Activated CD4-positive, alpha-beta T cell treated with anti-CD3 and anti-CD28 coated beads, Interleukin-2, amount 10 ng/mL, durations not matched to agents 7 days and 5 days (primary cell): ENCODE results near the gene SP6. TPM values are rescaled to one million over a fixed set of nuclear protein-coding genes. Genes with fewer than 3 reads are reported as not detected.

ENCODE experiments used
- CTCF ChIA-PET: fragments of 350-600 bp; sonication (Branson Sonifier 250); formaldehyde crosslinking; loops from one replicate; lab custom pipeline; 2021; ENCODE audit warnings: antibody characterized with exemption; lab: Charles Lee
- POLR2A ChIA-PET: fragments of 350-600 bp; sonication (Branson Sonifier 250); formaldehyde crosslinking; loops from one replicate; lab custom pipeline; 2021; ENCODE audit warnings: antibody characterized with exemption; lab: Charles Lee
- DNase-seq: peaks from one replicate; pipeline ENCODE4 v3.0.0-alpha.2; 2020
- H3K27ac Mint-ChIP-seq: one replicate; pipeline ENCODE4 v1.8.0; 2021; ENCODE audit warnings: mild to moderate bottlenecking, moderate library complexity, mixed read lengths
- H3K27me3 Mint-ChIP-seq: one replicate; pipeline ENCODE4 v1.8.0; 2021; ENCODE audit warnings: mixed read lengths
- H3K36me3 Mint-ChIP-seq: one replicate; pipeline ENCODE4 v1.8.0; 2021; ENCODE audit warnings: low read depth, mixed read lengths
- H3K4me1 Mint-ChIP-seq: one replicate; pipeline ENCODE4 v1.8.0; 2021; ENCODE audit warnings: mixed read lengths
- H3K4me3 Mint-ChIP-seq: one replicate; pipeline ENCODE4 v1.8.0; 2021; ENCODE audit warnings: mild to moderate bottlenecking, moderate library complexity, mixed read lengths
- H3K9me3 Mint-ChIP-seq: one replicate; pipeline ENCODE4 v1.8.0; 2021; ENCODE audit warnings: mixed read lengths
- total RNA-seq, 2 experiments: library from RNA; stranded (reverse); gene quantifications; one replicate each; pipeline ENCODE4 v1.2.3, GENCODE V29; 2021

Gene SP6
- total RNA-seq, 2 experiments from 2014 or later, result not detected

- CTCF ChIA-PET, result interaction anchor here (1.7 to 19.1 kb wide), 3 partner anchors 8 to 50 kb away, joined by 4 to 344 read pairs (median 15); partner anchors contain the start of genes SP2 and SP6
- POLR2A ChIA-PET, result no interaction called here
Observed at GRCh38 chr17:47838636-47839035, 12.3 kb downstream of the SP6 start.

GRCh38 chr17:47837401-47838039 is 13.4 kb downstream of the SP6 start:
- CTCF ChIA-PET, result interaction anchor here (0.5 to 19.1 kb wide), 5 partner anchors 9 to 284 kb away, joined by 3 to 344 read pairs (median 3); partner anchors contain the start of genes CDK5RAP3, PNPO and SP2
- no peaks in the 10 kb centered on the region for H3K27me3 Mint-ChIP-seq
- H3K27ac Mint-ChIP-seq, result no peak overlapping the region
- H3K9me3 Mint-ChIP-seq, result no peaks in the 10 kb centered on the region
- peaks cover 5% of the 10 kb centered on the region for H3K36me3 Mint-ChIP-seq
- no peak for DNase-seq
- POLR2A ChIA-PET, result interaction anchor here (0.6 kb wide), 1 partner anchor 126 kb away, joined by 3 read pairs; no protein-coding TSS in a partner anchor
- H3K4me1 Mint-ChIP-seq, result peaks cover 53% of the 10 kb centered on the region
- H3K4me3 Mint-ChIP-seq, result no peak overlapping the region

More at GRCh38 chr17:47838636-47839035, 12.3 kb downstream of the SP6 start:
- no peak overlapping the region for H3K27ac Mint-ChIP-seq
- H3K4me3 Mint-ChIP-seq, result no peak overlapping the region
- H3K27me3 Mint-ChIP-seq, result no peaks in the 10 kb centered on the region
- no peak for DNase-seq
- peaks cover 5% of the 10 kb centered on the region for H3K36me3 Mint-ChIP-seq
- no peaks in the 10 kb centered on the region for H3K9me3 Mint-ChIP-seq
- peaks cover 55% of the 10 kb centered on the region for H3K4me1 Mint-ChIP-seq

DNA sequence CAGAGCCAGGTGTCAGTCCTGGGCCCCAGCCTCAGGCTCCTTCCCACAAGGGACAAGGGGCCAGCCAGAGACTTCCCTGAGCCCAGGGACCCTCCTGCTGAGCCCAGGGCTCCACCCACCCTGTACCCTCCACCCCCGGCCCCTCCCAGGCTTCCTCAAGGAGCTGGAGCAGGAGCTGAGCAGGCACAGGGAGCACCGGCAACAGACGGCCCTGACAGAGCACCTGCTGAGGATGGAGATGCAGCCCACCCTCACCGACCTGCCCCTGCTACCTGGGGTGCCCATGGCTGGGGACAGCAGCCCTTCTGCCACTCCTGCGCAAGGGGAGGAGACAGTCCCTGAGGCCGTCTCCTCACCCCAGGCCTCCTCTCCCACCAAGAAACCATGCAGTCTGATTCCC is 14.4 kb downstream of the SP6 start:
- DNase-seq, result no peak
- no peak overlapping the region for H3K4me3 Mint-ChIP-seq
- peaks cover 51% of the 10 kb centered on the region for H3K4me1 Mint-ChIP-seq
- POLR2A ChIA-PET, result no interaction called here
- CTCF ChIA-PET, result interaction anchor here (0.8 to 19.1 kb wide), 4 partner anchors 15 to 134 kb away, joined by 3 to 344 read pairs (median 4); partner anchors contain the start of genes CDK5RAP3, OSBPL7, PNPO and SP2
- H3K9me3 Mint-ChIP-seq, result no peaks in the 10 kb centered on the region
- H3K36me3 Mint-ChIP-seq, result peaks cover 5% of the 10 kb centered on the region
- H3K27ac Mint-ChIP-seq, result no peak overlapping the region
- H3K27me3 Mint-ChIP-seq, result no peaks in the 10 kb centered on the region

GRCh38 chr17:47834756-47835155 is 16.2 kb downstream of the SP6 start:
- H3K4me1 Mint-ChIP-seq, result peaks cover 51% of the 10 kb centered on the region

DNA sequence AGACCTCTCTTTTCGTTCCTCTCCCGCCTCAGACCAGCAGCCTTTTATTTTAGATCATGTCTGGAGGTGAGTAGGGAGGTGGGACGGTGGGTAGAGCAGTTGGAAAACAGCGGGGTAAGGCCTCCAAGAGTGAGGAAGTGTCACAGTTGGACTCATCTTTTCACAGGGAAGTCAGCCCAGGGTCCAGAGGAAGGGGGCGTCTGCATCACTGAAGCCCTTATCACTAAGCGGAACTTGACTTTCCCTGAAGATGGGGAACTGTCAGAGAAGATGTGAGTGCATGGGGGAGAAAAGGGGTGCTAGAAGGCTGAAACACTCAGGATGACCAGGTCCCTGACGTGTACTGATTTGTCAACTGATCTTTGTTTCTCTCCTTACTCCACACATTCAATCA is 19.0 kb downstream of the SP6 start:
- peak overlapping the region; percentile 91 for H3K4me3 Mint-ChIP-seq
- CTCF ChIA-PET, result interaction anchor here (0.7 to 2.3 kb wide), 11 partner anchors 9 to 139 kb away, joined by 3 to 15 read pairs (median 3); partner anchors contain the start of genes CDK5RAP3 and SCRN2
- peaks cover 60% of the 10 kb centered on the region for H3K4me1 Mint-ChIP-seq
- H3K9me3 Mint-ChIP-seq, result no peaks in the 10 kb centered on the region
- peak overlapping the region; percentile 88 for H3K27ac Mint-ChIP-seq
- H3K27me3 Mint-ChIP-seq, result no peaks in the 10 kb centered on the region
- POLR2A ChIA-PET, result interaction anchor here (1.0 kb wide), 1 partner anchor 64 kb away, joined by 5 read pairs; no protein-coding TSS in a partner anchor
- DNase-seq, result no peak
- peaks cover 21% of the 10 kb centered on the region for H3K36me3 Mint-ChIP-seq

More at GRCh38 chr17:47834756-47835155, 16.2 kb downstream of the SP6 start:
- Mint-ChIP-seq H3K36me3 (peaks cover 8% of the 10 kb centered on the region), H3K27ac (no peak overlapping the region), H3K27me3 (no peaks in the 10 kb centered on the region), H3K4me3 (no peak overlapping the region), H3K9me3 (no peaks in the 10 kb centered on the region)
- no peak for DNase-seq
- ChIA-PET CTCF (interaction anchor here (1.0 to 19.1 kb wide), 3 partner anchors 9 to 54 kb away, joined by 3 to 344 read pairs (median 10); partner anchors contain the start of genes OSBPL7 and SP2), POLR2A (no interaction called here)

GRCh38 chr17:47831003-47831933 is 19.7 kb downstream of the SP6 start, which contains the start of the genes LRRC46 and MRPL10:
Gene LRRC46 (plus strand): TSS chr17:47831670. CDS start chr17:47831990, 320 bp downstream.
Gene MRPL10 (minus strand): TSS chr17:47831541. CDS start chr17:47831511, 30 bp downstream.
- Mint-ChIP-seq H3K27ac (peak within 1 kb of the TSS; percentile 88), H3K27me3 (no peaks in the 10 kb centered on the region), H3K4me1 (peaks cover 60% of the 10 kb centered on the region), H3K9me3 (no peaks in the 10 kb centered on the region), H3K4me3 (peak within 1 kb of the TSS; percentile 91), H3K36me3 (peaks cover 24% of the 10 kb centered on the region)
- POLR2A ChIA-PET, result interaction anchor here (1.0 kb wide), 1 partner anchor 64 kb away, joined by 5 read pairs; no protein-coding TSS in a partner anchor
- CTCF ChIA-PET, result interaction anchor here (0.7 to 2.3 kb wide), 13 partner anchors 9 to 139 kb away, joined by 3 to 15 read pairs (median 3); partner anchors contain the start of genes CDK5RAP3 and SCRN2
- peak; percentile 93 for DNase-seq

- peaks cover 27% of the 10 kb centered on the region for H3K36me3 Mint-ChIP-seq
- H3K27ac Mint-ChIP-seq, result peak overlapping the region; percentile 88
- no peaks in the 10 kb centered on the region for H3K27me3 Mint-ChIP-seq
- peaks cover 55% of the 10 kb centered on the region for H3K4me1 Mint-ChIP-seq
- DNase-seq, result no peak
- ChIA-PET CTCF (interaction anchor here (0.6 to 2.3 kb wide), 8 partner anchors 8 to 1887 kb away, joined by 3 to 15 read pairs (median 4); partner anchors contain the start of genes CDK5RAP3 and SCRN2), POLR2A (no interaction called here)
- peak overlapping the region; percentile 91 for H3K4me3 Mint-ChIP-seq
- no peaks in the 10 kb centered on the region for H3K9me3 Mint-ChIP-seq
Observed at GRCh38 chr17:47830396-47831002, 20.5 kb downstream of the SP6 start.

- Mint-ChIP-seq H3K4me3 (peak overlapping the region; percentile 91), H3K4me1 (peaks cover 51% of the 10 kb centered on the region), H3K27ac (peak overlapping the region; percentile 88), H3K9me3 (no peaks in the 10 kb centered on the region), H3K27me3 (no peaks in the 10 kb centered on the region), H3K36me3 (peaks cover 31% of the 10 kb centered on the region)
- ChIA-PET POLR2A (interaction anchor here (0.6 kb wide), 1 partner anchor 8 kb away, joined by 3 read pairs; the partner anchor contains the start of gene OSBPL7), CTCF (interaction anchor here (0.6 to 1.6 kb wide), 5 partner anchors 11 to 1887 kb away, joined by 3 to 5 read pairs (median 3); partner anchors contain the start of gene SCRN2)
- peak; percentile 48 for DNase-seq
Observed at GRCh38 chr17:47829870-47830269, 21.1 kb downstream of the SP6 start.

DNA sequence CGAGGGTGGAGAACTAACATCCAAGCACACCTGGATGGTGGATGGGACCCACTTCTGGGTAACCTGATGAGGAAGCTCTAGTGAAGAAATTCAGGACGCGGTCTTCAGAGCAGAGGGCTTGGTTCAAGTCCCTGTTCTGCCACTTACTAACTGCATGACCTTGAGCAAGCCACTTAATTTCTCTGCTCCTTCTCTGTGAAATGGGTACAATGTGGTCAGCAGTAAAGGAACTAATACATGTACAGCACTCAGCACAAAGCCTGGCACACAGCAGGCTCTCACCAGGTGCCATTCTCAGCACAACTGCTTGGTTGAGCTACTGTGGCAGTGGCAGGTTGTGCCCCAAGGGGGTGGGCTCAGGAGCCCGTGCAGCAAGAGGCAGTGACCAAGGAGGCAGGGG is 27.4 kb downstream of the SP6 start:
- no peaks in the 10 kb centered on the region for H3K9me3 Mint-ChIP-seq
- H3K27me3 Mint-ChIP-seq, result no peaks in the 10 kb centered on the region
- DNase-seq, result no peak
- H3K4me1 Mint-ChIP-seq, result peaks cover 32% of the 10 kb centered on the region
- H3K4me3 Mint-ChIP-seq, result no peak overlapping the region
- POLR2A ChIA-PET, result no interaction called here
- peaks cover 31% of the 10 kb centered on the region for H3K36me3 Mint-ChIP-seq
- CTCF ChIA-PET, result interaction anchor here (0.9 kb wide), 1 partner anchor 18 kb away, joined by 3 read pairs; the partner anchor contains the start of gene SCRN2
- no peak overlapping the region for H3K27ac Mint-ChIP-seq

- ChIA-PET CTCF (interaction anchor here (0.9 to 1.2 kb wide), 3 partner anchors 8 to 198 kb away, joined by 3 to 4 read pairs (median 3); partner anchors contain the start of genes LRRC46, MRPL10 and SCRN2), POLR2A (no interaction called here)
- Mint-ChIP-seq H3K27me3 (no peaks in the 10 kb centered on the region), H3K9me3 (no peaks in the 10 kb centered on the region), H3K4me3 (peak overlapping the region; percentile 98), H3K4me1 (peaks cover 28% of the 10 kb centered on the region), H3K36me3 (peaks cover 26% of the 10 kb centered on the region), H3K27ac (peak overlapping the region; percentile 37)
- no peak for DNase-seq
Observed at GRCh38 chr17:47822785-47823184, 28.2 kb downstream of the SP6 start.
